GM12891 (cell line): Measurements from ENCODE around the gene VPS37C.
"Not testable (repeated sequence)": the region's sequence is repeated elsewhere in the genome, so short reads cannot be mapped to it uniquely, and the experiment has no call there.

Source experiments
- POLR2A ChIP-seq: IDR thresholded peaks from 2 replicates; pipeline ENCODE4 v1.6.1; 2011; ENCODE audit warnings: low read depth, low read length, control low read depth
- POLR2AphosphoS5 ChIP-seq: IDR thresholded peaks from 2 replicates; pipeline ENCODE4 v1.6.1; 2011; ENCODE audit warnings: low read depth, low read length, control low read depth
- TAF1 ChIP-seq: IDR thresholded peaks from 2 replicates; pipeline ENCODE4 v1.6.1; 2011; ENCODE audit warnings: low read depth, low read length, control low read depth

- not testable (repeated sequence) for TF ChIP-seq POLR2A, POLR2AphosphoS5, TAF1
These were observed 41.9 kb upstream of the VPS37C start, which contains the start of gene PGA3 for GRCh38 chr11:61202950-61203746.
